Measurements from ENCODE around the gene RALB. TPM values are rescaled to one million over a fixed set of nuclear protein-coding genes. Genes with fewer than 3 reads are reported as not detected.

Gene RALB
- total and polyA plus RNA-seq, 2 of the 4 experiments (the other 2 are of a cell fraction): 53.6 to 54.7 TPM

DNA sequence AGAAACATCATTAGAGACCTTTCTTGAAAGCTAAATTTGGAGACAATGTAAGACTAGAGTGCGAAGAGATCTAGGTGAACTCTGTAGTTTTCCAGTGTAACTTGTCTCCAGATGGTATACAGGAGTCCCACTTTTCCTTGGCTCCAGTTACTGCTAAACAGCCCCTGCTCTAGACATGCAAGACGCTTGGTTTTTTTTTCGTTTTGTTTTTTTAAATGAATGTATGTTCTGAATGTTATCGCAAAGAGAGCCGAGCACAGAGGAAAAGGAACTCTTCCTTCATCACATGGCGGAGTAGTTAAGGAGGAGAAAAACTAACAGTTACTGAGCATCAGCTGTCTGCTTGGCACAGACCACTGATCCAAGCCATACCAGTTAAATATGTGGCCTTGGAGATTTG is 2.4 kb downstream of the RALB start:
- intact Hi-C loops (cut with micrococcal nuclease): no loop called here
- H3K4me1 ChIP-seq (ENCODE audit: control insufficient read depth, insufficient read depth, low read length): peaks cover 5% of the 10 kb centered on the region; the same call in 1 of the 2 replicates

More for the DNA sequence above, 2.4 kb downstream of the RALB start:
- no peak for ATAC-seq (ENCODE audit: low read depth)
- Histone ChIP-seq H4K91ac (ENCODE audit: insufficient read depth, low read depth, low read length) (no peak overlapping the region), H2BK120ac (ENCODE audit: low read depth, low read length) (no peak overlapping the region), H3K9ac (ENCODE audit: low read depth, low read length) (no peak overlapping the region), H3K14ac (replicated peaks; ENCODE audit: low read depth, low read length) (0 out of 2 replicates have a peak overlapping the region, but pooled peaks have one; percentile 26), H3K27ac (ENCODE audit: insufficient read depth, low read length) (no peak overlapping the region), H4K8ac (ENCODE audit: low read depth in 2 of 2, low read length in 2 of 2) (no peak overlapping the region), H2BK20ac (ENCODE audit: low read depth, low read length) (no peak overlapping the region), H3K18ac (ENCODE audit: low read depth, low read length) (no peak overlapping the region), H2AK5ac (ENCODE audit: low read depth, low read length) (no peak overlapping the region), H3K23ac (ENCODE audit: low read depth, low read length) (peak overlapping the region; percentile 10; the same call in 1 of the 2 replicates), H2AFZ (replicated peaks; ENCODE audit: low read length, poor library complexity) (no peak overlapping the region), H4K5ac (ENCODE audit: low read depth, low read length) (no peak overlapping the region), H4K20me1 (ENCODE audit: insufficient read depth, low read length) (peaks cover 42% of the 10 kb centered on the region), H2BK5ac (ENCODE audit: low read depth, low read length, poor library complexity, severe bottlenecking) (no peak overlapping the region), H3K9me3 (ENCODE audit: control insufficient read depth, insufficient read depth, low read length) (no peaks in the 10 kb centered on the region; the same call in 1 of the 2 replicates), H3K9me1 (ENCODE audit: insufficient read depth, low read length) (peaks cover 14% of the 10 kb centered on the region; the same call in 1 of the 2 replicates), H3K4me3 (ENCODE audit: insufficient read depth, low read depth, low read length) (no peak overlapping the region), H3K4ac (ENCODE audit: low read depth, low read length) (no peak overlapping the region), H3K79me1 (ENCODE audit: low read depth in 1 of 2, low read length in 2 of 2) (peaks cover 4 to 52% of the 10 kb centered on the region in 2 experiments), H3K56ac (ENCODE audit: extremely low read depth, insufficient read depth, low read length) (no peak overlapping the region), H3K27me3 (ENCODE audit: control insufficient read depth, insufficient read depth, low read length) (peaks cover 8% of the 10 kb centered on the region; the same call in 1 of the 2 replicates), H3K4me2 (ENCODE audit: low read depth, low read length) (no peak overlapping the region), H2AK9ac (replicated peaks; ENCODE audit: low read depth, low read length, poor library complexity) (no peak overlapping the region), H2BK15ac (ENCODE audit: low read depth, low read length) (no peak overlapping the region), H3K36me3 (ENCODE audit: control insufficient read depth, insufficient read depth, low read length) (no peaks in the 10 kb centered on the region)
- no peak for DNase-seq
- ChIA-PET POLR2A (ENCODE audit: unreplicated experiment) (no interaction called here), CTCF (interaction anchor here (1.4 kb wide), 1 partner anchor 29 kb away, joined by 4 read pairs; no protein-coding TSS in a partner anchor)
- no peak for TF ChIP-seq CHD1 (IDR thresholded peaks at IDR 0.05; ENCODE audit: low read depth, low read length)
- no peak for TF ChIP-seq FOS (IDR thresholded peaks at IDR 0.05; ENCODE audit: low read depth, low read length)
- TF ChIP-seq MXI1 (IDR thresholded peaks at IDR 0.05; ENCODE audit: borderline replicate concordance, low read depth, low read length): no peak
- no TSS peak for BruUV-seq (replicated peaks)
- WGBS, 2 experiments (ENCODE audit: extremely low coverage in 2 of 2, insufficient read length in 1 of 2): no CpG with 5 or more reads among the region's 6 CpGs
- in situ Hi-C loops (cut with MboI; ENCODE audit: low sequenced_read_pairs): no loop called here
- dilution Hi-C loops (cut with HindIII; ENCODE audit: low sequenced_read_pairs, unreplicated experiment): no loop called here
